HT1080 (cell line): Measurements from ENCODE around the gene BCL2L1. TPM values are rescaled to one million over a fixed set of nuclear protein-coding genes. Genes with fewer than 3 reads are reported as not detected.
"Not testable (repeated sequence)": the region's sequence is repeated elsewhere in the genome, so short reads cannot be mapped to it uniquely, and the experiment has no call there.

Experiments used
- DNase-seq: peaks from one replicate; pipeline ENCODE4 v3.0.0-alpha.2; 2015; ENCODE audit warnings: low read depth
- total RNA-seq: library from RNA; depleted of rRNA; stranded (reverse); fragments of >200 nt; shearing (Covaris generic); gene quantifications from 2 replicates; pipeline ENCODE4 v1.2.3, GENCODE V29; 2014

BCL2L1 gene
- total RNA-seq, 1 experiment from 2014 or later = 146 TPM

GRCh38 chr20:31661625-31662371 lies 60.9 kb downstream of the BCL2L1 start:
- peak; percentile 56 for DNase-seq

- DNase-seq = no peak
Measured at GRCh38 chr20:31654534-31654933, 68.1 kb downstream of the BCL2L1 start.

GRCh38 chr20:31653561-31653960 lies 69.1 kb downstream of the BCL2L1 start:
- no peak for DNase-seq

- DNase-seq = no peak
Measured at GRCh38 chr20:31652917-31653396, 69.7 kb downstream of the BCL2L1 start.

GRCh38 chr20:31648104-31648503 lies 74.6 kb downstream of the BCL2L1 start:
- DNase-seq = not testable (repeated sequence)

- DNase-seq = no peak
Measured at GRCh38 chr20:31644701-31645100, 78.0 kb downstream of the BCL2L1 start.

- no peak for DNase-seq
Measured at GRCh38 chr20:31643522-31643921, 79.1 kb downstream of the BCL2L1 start.

- DNase-seq = no peak
Measured at GRCh38 chr20:31642837-31643236, 79.8 kb downstream of the BCL2L1 start.

- no peak for DNase-seq
Measured at GRCh38 chr20:31641391-31641790, 81.3 kb downstream of the BCL2L1 start.

- DNase-seq = no peak
Measured at GRCh38 chr20:31640259-31640658, 82.4 kb downstream of the BCL2L1 start.

GRCh38 chr20:31638816-31639215 lies 83.9 kb downstream of the BCL2L1 start:
- DNase-seq = no peak

GRCh38 chr20:31638317-31638716 lies 84.4 kb downstream of the BCL2L1 start:
- no peak for DNase-seq

GRCh38 chr20:31637660-31638059 lies 85.0 kb downstream of the BCL2L1 start, which contains the start of gene COX4I2:
TSS of gene COX4I2 (plus strand) at chr20:31637912. CDS start at chr20:31639018, 1,106 bp downstream.
- DNase-seq = no peak

- DNase-seq = no peak
Measured at GRCh38 chr20:31633339-31633914, 89.2 kb downstream of the BCL2L1 start.

- no peak for DNase-seq
Measured at GRCh38 chr20:31632548-31633338, 89.9 kb downstream of the BCL2L1 start.

- DNase-seq = no peak
Measured at GRCh38 chr20:31630187-31630790, 92.4 kb downstream of the BCL2L1 start.

- DNase-seq = not testable (repeated sequence)
Measured at GRCh38 chr20:31628057-31628456, 94.6 kb downstream of the BCL2L1 start.

- not testable (repeated sequence) for DNase-seq
Measured at GRCh38 chr20:31626534-31626933, 96.1 kb downstream of the BCL2L1 start.

GRCh38 chr20:31623123-31623505 lies 99.6 kb downstream of the BCL2L1 start:
- not testable (repeated sequence) for DNase-seq

- DNase-seq = no peak
Measured at GRCh38 chr20:31620246-31620645, 102.4 kb downstream of the BCL2L1 start.

GRCh38 chr20:31617432-31618104 lies 105.1 kb downstream of the BCL2L1 start:
- DNase-seq = no peak
